Activated naive CD8-positive, alpha-beta T cell treated with anti-CD3 and anti-CD28 coated beads, Interleukin-2, amount 50 U/mL, for 24 hours (primary cell): ENCODE measurements around the gene ZNF430.
"Not testable (repeated sequence)": the region's sequence is repeated elsewhere in the genome, so short reads cannot be mapped to it uniquely, and the experiment has no call there.

Experiments used
- ATAC-seq: fragments of 150-1000 bp; cut with Tn5 transposase; one replicate; pipeline ENCODE4 v1.10.0; 2021
- DNase-seq: peaks from one replicate; pipeline ENCODE4 v3.0.0; 2021
- H3K27ac Mint-ChIP-seq: one replicate; pipeline ENCODE4 v1.8.0; 2021; ENCODE audit warnings: mild to moderate bottlenecking, mixed read lengths
- H3K27me3 Mint-ChIP-seq: one replicate; pipeline ENCODE4 v1.8.0; 2021; ENCODE audit warnings: mixed read lengths
- H3K36me3 Mint-ChIP-seq: one replicate; pipeline ENCODE4 v1.8.0; 2021; ENCODE audit warnings: low read depth, mixed read lengths
- H3K4me1 Mint-ChIP-seq: one replicate; pipeline ENCODE4 v1.8.0; 2021; ENCODE audit warnings: mixed read lengths
- H3K4me3 Mint-ChIP-seq: one replicate; pipeline ENCODE4 v1.8.0; 2021; ENCODE audit warnings: mild to moderate bottlenecking, moderate library complexity, mixed read lengths
- H3K9me3 Mint-ChIP-seq: one replicate; pipeline ENCODE4 v1.8.0; 2021; ENCODE audit warnings: mixed read lengths

The ZNF430 gene

DNA sequence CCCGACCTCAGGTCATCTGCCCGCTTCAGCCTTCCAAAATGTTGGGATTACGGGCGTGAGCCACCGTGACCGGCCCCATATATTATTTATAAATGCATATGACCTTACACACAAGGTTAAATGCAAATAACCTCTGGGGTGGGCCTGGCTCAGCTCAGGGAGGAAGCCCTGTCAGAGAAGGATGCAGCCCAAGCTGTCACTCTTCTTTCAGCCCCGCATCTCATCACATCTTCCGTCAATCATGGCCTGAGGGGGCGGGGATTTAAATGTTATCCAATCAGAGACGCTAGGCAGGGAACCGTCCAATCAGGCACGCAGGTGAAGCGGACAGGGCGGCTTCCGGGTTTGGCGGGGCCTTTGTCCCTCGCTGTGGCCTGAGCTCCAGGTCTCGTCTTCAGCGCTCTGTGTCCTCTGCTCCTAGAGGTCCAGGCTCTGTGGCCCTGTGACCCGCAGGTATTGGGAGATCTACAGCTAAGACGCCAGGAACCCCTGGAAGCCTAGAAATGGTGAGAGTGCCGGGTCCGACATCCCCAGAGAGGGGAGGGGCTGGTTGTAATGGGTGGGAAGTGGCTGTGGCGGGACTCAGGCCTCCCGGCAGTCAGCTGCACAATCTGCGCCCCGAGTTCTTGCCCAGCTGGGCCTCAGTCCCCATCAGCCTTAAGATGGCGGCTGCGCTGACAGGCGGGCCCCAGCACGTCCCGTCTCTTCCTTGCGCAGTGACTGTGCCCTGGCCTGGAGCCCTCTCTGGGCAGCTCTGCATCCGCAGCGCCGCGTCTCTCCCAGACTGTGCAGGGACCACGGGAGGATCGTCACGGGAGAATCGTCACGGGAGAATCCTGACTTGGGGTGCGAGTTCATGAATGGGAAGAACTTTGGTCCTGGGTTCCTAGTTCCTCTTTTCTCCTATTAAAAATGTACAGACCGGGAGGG, at the start of gene ZNF430:
Gene ZNF430, plus strand, starts transcription at position 360 of the 930 bp plus-strand sequence. Its CDS starts 144 bp downstream, at position 504.
- Mint-ChIP-seq H3K36me3 (peaks cover 39% of the 10 kb centered on the region), H3K4me1 (peaks cover 51% of the 10 kb centered on the region), H3K27me3 (no peaks in the 10 kb centered on the region), H3K4me3 (peak within 1 kb of the TSS; percentile 98), H3K9me3 (no peaks in the 10 kb centered on the region), H3K27ac (peak within 1 kb of the TSS; percentile 98)
- DNase-seq (peak; percentile 92), ATAC-seq (peak; percentile 95)

DNA sequence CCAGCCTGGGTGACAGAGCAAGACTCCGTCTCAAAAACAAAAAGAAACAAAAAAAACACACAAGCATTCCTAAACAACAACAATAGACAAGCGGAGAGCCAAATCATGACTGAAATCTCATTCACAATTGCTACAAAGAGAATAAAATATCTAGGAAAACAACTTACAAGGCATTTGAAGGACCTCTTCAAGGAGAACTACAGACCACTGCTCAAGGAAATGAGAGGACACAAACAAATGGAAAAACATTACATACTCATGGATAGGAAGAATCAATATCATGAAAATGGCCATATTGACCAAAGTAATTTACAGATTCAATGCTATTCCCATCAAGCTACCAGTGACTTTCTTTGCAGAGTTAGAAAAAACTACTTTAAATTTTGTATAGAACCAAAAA, 27.7 kb upstream of the ZNF430 start:
- not testable (repeated sequence) for H3K27me3 Mint-ChIP-seq, H3K27ac Mint-ChIP-seq, DNase-seq, H3K4me3 Mint-ChIP-seq, H3K36me3 Mint-ChIP-seq, H3K4me1 Mint-ChIP-seq, ATAC-seq
- H3K9me3 Mint-ChIP-seq, result peaks cover 22% of the 10 kb centered on the region

DNA sequence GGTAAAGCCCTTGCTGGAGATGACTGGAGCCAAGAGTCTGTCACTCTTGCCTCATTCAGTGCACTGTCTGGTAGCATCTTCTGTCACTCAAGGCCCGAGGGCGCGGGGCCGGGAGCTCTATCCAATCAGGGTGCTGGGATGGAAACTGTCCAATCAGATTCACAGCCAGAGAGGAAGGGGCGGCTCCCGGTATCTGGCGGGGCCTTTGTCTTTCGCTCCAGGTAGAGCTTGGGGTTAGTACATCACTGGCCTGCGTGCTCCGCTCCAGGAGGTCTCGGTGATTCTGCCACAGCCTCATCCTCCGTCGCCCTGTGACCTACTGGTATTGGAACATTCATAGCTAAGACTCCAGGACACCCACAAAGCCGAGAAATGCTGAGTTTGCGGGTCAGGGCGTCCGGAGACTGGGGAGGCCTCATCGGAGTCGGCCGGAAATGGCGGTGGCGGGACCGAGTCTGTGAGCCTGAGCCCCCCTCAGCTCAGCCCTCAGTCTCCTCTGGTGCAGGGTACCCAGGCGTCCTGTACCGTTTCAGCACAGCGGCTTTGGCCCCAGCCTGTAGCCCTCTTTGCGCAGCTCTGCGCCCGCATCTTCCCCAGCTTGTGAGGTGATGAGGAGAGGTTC, 20.6 kb upstream of the ZNF430 start:
- Mint-ChIP-seq H3K4me1 (peaks cover 8% of the 10 kb centered on the region), H3K27ac (peak overlapping the region; percentile 82), H3K36me3 (peaks cover 14% of the 10 kb centered on the region), H3K9me3 (peaks cover 5% of the 10 kb centered on the region), H3K27me3 (no peaks in the 10 kb centered on the region), H3K4me3 (peak overlapping the region; percentile 92)
- peak; percentile 85 for DNase-seq
- ATAC-seq, result peak; percentile 100

DNA sequence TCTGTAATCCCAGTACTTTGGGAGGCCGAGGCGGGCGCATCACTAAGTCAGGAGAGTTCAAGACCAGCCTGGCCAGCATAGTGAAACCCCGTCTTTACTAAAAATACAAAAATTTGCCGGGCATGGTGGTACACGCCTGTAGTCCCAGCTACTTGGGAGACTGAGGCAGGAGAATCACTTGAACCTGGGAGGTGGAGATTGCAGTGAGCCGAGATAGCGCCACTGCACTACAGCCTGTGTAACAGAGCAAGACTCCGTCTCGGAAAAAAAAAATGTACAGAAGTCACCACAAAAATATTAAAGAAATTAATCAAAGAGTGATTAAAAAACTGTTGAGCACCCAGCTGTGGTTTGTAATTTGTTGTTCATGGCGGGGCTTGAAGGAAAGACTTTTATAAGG, 781 bp downstream of the ZNF430 start:
- Mint-ChIP-seq H3K4me1 (peaks cover 57% of the 10 kb centered on the region), H3K36me3 (peaks cover 46% of the 10 kb centered on the region), H3K4me3 (peak overlapping the region; percentile 98), H3K27ac (peak overlapping the region; percentile 98)
- not testable (repeated sequence) for ATAC-seq, DNase-seq, H3K27me3 Mint-ChIP-seq, H3K9me3 Mint-ChIP-seq

DNA sequence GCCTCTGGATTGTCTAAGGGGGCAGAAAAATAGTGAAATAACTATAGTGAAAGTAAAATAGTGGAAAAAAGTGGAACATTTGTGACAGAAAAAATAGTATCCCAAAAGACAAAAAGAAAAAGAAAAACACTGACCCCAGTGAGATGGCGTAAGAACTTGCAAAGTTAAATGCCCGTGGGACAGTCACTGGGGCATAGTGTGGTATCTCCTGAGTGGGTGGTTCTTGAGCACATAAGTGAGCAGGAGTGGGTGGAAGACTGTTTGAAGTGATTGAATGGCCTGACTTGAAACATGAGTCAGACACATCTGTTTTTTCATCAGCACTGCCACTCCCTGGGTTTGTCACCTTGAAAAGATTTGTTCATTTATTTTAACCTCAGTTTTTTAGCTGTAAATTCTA, 2.5 kb downstream of the ZNF430 start:
- peaks cover 60% of the 10 kb centered on the region for H3K36me3 Mint-ChIP-seq
- H3K4me3 Mint-ChIP-seq, result peak overlapping the region; percentile 98
- H3K27ac Mint-ChIP-seq, result peak overlapping the region; percentile 90
- no peaks in the 10 kb centered on the region for H3K27me3 Mint-ChIP-seq
- ATAC-seq (peak; percentile 40), DNase-seq (peak; percentile 35)
- H3K4me1 Mint-ChIP-seq, result peaks cover 73% of the 10 kb centered on the region
- no peaks in the 10 kb centered on the region for H3K9me3 Mint-ChIP-seq

DNA sequence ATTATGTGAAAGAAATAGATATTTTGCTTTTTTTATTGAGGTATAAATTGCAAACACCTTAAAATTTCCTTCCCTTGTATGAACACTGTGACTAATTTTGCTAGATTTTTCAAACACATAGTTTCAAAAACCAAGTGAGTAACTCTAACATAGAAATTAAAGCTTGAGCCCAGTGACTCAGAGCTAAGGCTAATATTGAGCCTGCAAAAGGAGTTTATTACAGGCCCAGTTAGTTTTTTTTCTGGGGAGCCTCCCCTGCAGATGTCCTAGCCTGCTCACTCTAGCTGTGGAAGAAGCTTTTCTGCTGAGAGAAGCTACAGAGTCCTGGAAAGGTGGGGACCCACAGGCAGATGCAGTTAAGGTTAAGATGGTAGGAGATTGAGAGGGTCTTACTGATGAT, 3.4 kb downstream of the ZNF430 start:
- H3K27ac Mint-ChIP-seq, result peak overlapping the region; percentile 90
- peaks cover 68% of the 10 kb centered on the region for H3K36me3 Mint-ChIP-seq
- DNase-seq (no peak), ATAC-seq (no peak)
- peak overlapping the region; percentile 98 for H3K4me3 Mint-ChIP-seq
- H3K4me1 Mint-ChIP-seq, result peaks cover 82% of the 10 kb centered on the region
- peaks cover under 1% of the 10 kb centered on the region for H3K9me3 Mint-ChIP-seq
- H3K27me3 Mint-ChIP-seq, result no peaks in the 10 kb centered on the region

DNA sequence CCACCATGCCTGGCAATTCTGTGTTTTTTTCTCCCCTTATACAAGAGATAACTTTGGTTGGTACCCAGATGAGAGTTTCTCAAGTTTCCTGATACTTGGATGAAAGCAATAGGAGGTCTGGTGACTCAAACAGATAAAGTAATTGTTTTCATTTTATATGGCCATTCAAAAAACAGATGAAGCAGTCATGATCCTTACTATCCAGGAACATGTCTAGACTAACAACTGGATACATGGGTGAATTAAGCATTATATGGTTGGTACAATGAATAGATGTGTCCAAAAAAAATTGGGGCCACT, 8.5 kb downstream of the ZNF430 start:
- Mint-ChIP-seq H3K9me3 (peaks cover 3% of the 10 kb centered on the region), H3K4me3 (peak overlapping the region; percentile 16), H3K4me1 (peaks cover 66% of the 10 kb centered on the region), H3K27me3 (no peaks in the 10 kb centered on the region), H3K36me3 (peaks cover 77% of the 10 kb centered on the region), H3K27ac (peak overlapping the region; percentile 83)
- no peak for DNase-seq
- no peak for ATAC-seq

DNA sequence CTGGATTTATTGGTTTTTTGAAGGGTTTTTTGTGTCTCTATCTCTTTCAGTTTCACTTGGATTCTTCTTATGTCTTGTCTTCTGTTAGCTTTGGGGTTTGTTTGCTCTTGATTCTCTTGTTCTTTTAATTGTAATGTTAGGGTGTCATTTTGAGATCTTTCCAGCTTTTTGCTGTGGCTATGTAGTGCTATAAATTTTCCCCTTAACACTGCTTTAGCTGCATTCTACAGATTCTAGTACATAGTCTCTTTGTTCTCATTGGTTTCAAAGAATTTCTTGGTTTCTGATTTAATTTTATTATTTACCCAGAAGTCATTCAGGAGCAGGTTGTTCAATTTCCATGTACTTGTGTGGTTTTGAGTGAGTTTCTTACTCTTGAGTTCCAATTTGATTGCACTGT, 24.6 kb downstream of the ZNF430 start:
- no peaks in the 10 kb centered on the region for H3K27me3 Mint-ChIP-seq
- no peak for ATAC-seq
- peaks cover 52% of the 10 kb centered on the region for H3K9me3 Mint-ChIP-seq
- no peak overlapping the region for H3K27ac Mint-ChIP-seq
- DNase-seq, result no peak
- H3K4me3 Mint-ChIP-seq, result no peak overlapping the region
- peaks cover 83% of the 10 kb centered on the region for H3K36me3 Mint-ChIP-seq
- peaks cover 2% of the 10 kb centered on the region for H3K4me1 Mint-ChIP-seq

DNA sequence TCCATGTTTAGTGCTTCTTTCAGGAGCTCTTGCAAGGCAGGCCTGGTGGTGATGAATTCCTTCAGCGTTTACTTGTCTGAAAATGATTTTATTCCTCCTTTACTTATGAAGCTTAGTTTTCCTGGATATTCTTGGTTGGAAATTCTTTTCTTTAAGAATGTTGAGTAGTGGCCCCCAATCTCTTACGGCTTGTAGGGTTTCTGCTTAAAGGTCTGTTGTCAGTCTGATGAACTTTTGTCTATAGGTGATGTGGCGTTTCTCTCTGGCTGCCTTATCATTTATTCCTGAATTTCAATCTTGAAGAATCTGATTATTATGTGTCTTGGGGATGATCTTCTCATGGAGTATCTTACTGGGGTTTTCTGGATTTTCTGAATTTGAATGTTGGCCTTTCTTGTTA, 26.0 kb downstream of the ZNF430 start:
- no peak overlapping the region for H3K27ac Mint-ChIP-seq
- H3K4me1 Mint-ChIP-seq, result peaks cover 2% of the 10 kb centered on the region
- DNase-seq, result no peak
- peaks cover 83% of the 10 kb centered on the region for H3K36me3 Mint-ChIP-seq
- no peak overlapping the region for H3K4me3 Mint-ChIP-seq
- H3K27me3 Mint-ChIP-seq, result no peaks in the 10 kb centered on the region
- ATAC-seq, result no peak
- peaks cover 55% of the 10 kb centered on the region for H3K9me3 Mint-ChIP-seq

DNA sequence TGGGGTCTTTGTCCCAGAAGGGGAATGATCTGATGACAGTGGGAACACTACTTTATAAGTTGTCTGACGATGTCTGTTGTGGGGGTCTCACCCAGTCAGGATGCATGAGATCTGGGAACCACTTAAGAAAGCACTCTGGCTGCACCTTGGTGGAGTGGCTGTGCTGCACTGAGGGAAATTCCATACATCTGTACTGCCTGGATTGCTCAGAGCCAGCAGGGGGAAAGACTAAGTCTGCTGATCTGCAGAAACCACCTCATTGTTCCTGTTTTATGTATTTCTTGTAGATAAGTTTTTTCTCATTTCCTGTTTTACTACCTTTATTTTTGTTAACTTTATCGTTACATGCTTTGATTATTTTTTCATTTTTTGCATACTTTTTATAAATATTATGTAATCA, 27.3 kb downstream of the ZNF430 start:
- no peak for ATAC-seq
- Mint-ChIP-seq H3K4me1 (peaks cover 2% of the 10 kb centered on the region), H3K9me3 (peaks cover 60% of the 10 kb centered on the region), H3K4me3 (no peak overlapping the region), H3K27ac (no peak overlapping the region), H3K27me3 (no peaks in the 10 kb centered on the region), H3K36me3 (peaks cover 85% of the 10 kb centered on the region)
- DNase-seq, result no peak

DNA sequence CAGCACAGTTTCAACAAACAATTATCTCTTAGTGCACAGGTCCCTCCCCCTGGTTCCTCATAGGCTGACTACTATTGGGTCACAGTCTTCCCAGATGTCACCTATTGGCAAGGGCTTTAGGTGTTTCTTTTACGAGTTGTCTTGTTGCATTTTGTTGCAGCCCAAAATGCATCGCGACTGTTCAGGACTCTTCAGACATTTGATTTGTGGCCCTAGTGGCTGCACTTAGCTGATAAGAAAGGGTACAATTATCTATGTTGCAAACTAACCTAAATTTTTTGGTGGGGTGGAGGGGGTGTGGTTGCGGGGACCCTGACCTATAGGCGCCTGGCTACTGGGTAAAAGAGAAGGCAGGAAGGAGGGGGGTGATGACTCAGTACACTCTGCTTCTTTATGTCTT, 32.4 kb downstream of the ZNF430 start:
- no peaks in the 10 kb centered on the region for H3K27me3 Mint-ChIP-seq

DNA sequence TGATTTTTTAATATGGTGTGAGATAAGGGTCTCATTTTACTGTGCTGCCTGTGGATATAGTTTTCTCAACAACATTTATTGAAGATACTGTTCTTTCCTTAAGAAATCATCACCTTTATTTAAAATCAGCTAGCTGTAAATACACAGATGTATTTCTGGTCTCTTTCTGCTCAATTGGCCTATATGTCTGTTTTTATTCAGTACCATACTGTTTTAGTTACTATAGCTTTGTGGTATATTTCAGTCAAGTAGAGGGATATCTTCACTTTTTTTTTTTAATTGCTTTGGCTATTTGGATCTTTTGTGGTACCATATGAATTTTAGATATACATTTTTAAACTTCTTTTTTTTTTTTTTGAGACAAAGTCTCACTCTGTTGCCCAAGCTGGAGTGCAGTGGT, 44.9 kb downstream of the ZNF430 start:
- Mint-ChIP-seq H3K9me3 (peaks cover 19% of the 10 kb centered on the region), H3K4me3 (no peak overlapping the region), H3K36me3 (peaks cover 53% of the 10 kb centered on the region), H3K4me1 (no peaks in the 10 kb centered on the region), H3K27ac (no peak overlapping the region), H3K27me3 (no peaks in the 10 kb centered on the region)
- ATAC-seq (no peak), DNase-seq (no peak)

More for the DNA sequence above, 32.4 kb downstream of the ZNF430 start:
- no peak overlapping the region for H3K4me3 Mint-ChIP-seq
- H3K4me1 Mint-ChIP-seq, result no peaks in the 10 kb centered on the region
- DNase-seq (no peak), ATAC-seq (no peak)
- peaks cover 40% of the 10 kb centered on the region for H3K9me3 Mint-ChIP-seq
- no peak overlapping the region for H3K27ac Mint-ChIP-seq
- H3K36me3 Mint-ChIP-seq, result peaks cover 84% of the 10 kb centered on the region

DNA sequence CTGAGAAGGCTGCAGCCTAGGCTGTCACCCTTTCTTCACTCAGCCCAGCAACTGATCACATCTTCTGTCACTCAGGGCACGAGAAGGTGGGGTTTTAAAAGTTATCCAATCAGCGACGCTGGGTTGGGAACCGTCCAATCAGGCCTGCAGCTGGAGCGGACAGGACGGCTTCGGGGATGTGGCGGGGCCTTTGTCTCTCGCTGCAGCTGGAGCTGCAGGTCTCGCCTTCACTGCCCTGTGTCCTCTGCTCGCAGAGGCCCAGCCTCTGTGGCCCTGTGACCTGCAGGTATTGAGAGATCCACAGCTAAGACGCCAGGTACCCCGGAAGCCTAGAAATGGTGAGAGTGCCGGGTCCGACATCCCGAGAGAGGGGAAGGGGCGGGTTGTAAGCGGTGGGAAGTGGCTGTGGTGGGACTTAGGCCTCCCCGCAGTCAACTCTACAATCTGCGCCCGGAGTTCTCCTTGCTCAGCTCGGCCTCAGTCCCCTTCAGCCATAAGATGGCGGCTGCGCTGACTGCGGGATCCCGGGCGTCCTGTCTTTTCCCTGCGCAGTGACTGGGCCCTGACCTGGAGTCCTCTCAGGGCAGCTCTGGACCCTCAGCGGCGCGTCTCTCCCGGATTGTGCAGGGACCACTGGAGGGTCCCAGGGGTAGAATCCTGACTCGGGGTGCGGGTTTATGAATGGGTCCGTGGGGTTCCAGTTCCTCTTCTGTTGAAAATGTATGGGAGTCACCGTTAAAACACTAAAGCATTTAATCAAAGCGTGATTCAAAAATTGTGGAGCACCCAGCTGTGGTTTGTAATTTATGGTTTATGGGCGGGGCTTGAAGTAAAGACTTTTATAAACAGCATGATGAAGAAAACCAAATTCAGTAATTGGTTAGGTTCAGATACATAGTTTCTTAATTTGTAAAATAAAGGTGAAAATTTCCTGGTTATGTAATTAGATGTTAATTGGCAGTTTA, 61.8 kb downstream of the ZNF430 start, which contains the start of gene ZNF714:
Gene ZNF714, plus strand, starts transcription at position 193 of the 965 bp plus-strand sequence. CDS start 16,066 bp downstream, outside the sequence.
- Mint-ChIP-seq H3K27ac (peak within 1 kb of the TSS; percentile 89), H3K27me3 (no peaks in the 10 kb centered on the region), H3K9me3 (no peaks in the 10 kb centered on the region), H3K4me1 (peaks cover 27% of the 10 kb centered on the region), H3K4me3 (peak within 1 kb of the TSS; percentile 98), H3K36me3 (peaks cover 38% of the 10 kb centered on the region)
- DNase-seq, result peak; percentile 77
- peak; percentile 99 for ATAC-seq

DNA sequence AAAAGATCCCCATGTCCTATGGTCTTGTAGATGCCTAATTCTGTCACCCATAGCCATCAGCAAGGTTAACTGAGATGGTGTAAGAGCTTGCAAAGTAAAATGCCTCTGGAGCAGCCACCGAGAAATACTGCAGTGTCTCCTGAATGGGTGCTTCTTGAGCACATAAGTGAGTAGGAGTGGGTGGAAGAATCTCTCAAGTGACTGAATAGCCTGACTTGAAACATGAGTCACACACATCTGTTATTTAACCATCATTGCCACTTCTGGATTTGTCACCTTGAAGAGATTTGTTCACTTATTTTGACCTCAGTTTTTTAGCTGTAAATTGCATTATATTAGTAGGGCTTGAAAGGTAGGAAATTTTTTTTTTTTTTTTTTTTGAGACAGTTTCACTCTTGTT, 63.9 kb downstream of the ZNF430 start:
- peak overlapping the region; percentile 34 for H3K4me3 Mint-ChIP-seq
- ATAC-seq, result peak; percentile 51
- no peaks in the 10 kb centered on the region for H3K9me3 Mint-ChIP-seq
- H3K27ac Mint-ChIP-seq, result no peak overlapping the region
- H3K27me3 Mint-ChIP-seq, result no peaks in the 10 kb centered on the region
- H3K36me3 Mint-ChIP-seq, result peaks cover 33% of the 10 kb centered on the region
- DNase-seq, result no peak
- H3K4me1 Mint-ChIP-seq, result peaks cover 27% of the 10 kb centered on the region
